ENCODE data around the gene CHD6. TPM values are rescaled to one million over a fixed set of nuclear protein-coding genes. Genes with fewer than 3 reads are reported as not detected.
A peak's percentile ranks its signal among the peaks of the same experiment; 100 is the strongest.

Gene CHD6
- total RNA-seq, 1 experiment from 2014 or later, result 46.7 TPM

DNA sequence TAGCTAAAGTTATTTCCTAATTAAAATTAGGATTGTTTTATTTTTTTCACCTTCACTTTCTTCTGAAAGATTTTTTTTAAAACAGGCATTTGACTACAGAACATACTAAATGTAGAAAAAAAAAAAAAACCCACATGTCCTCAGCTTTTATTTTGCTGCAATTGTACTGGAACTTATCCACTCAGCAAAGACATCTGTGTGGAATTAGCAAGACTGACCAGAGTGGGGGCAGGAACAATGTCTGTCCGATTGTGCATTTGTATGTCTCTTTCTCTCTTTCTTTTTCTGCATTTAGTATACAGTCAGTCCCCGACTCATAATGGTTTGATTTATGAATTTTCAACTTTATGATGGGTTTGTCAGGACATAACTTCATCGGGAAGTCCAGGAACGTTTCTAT is 77.3 kb downstream of the CHD6 start:
- H3K27me3 ChIP-seq (replicated peaks; ENCODE audit: insufficient read depth, low read depth, low read length, poor library complexity), result no peaks in the 10 kb centered on the region
- H3K36me3 ChIP-seq (ENCODE audit: insufficient read depth, low read length, poor library complexity, severe bottlenecking), result no peaks in the 10 kb centered on the region
- H3K27ac ChIP-seq (ENCODE audit: low read depth, low read length, poor library complexity, severe bottlenecking), result no peak overlapping the region
- H3K4me1 ChIP-seq (ENCODE audit: insufficient read depth, low read length, poor library complexity, severe bottlenecking), result no peaks in the 10 kb centered on the region
- intact Hi-C loops (cut with micrococcal nuclease; ENCODE audit: unreplicated experiment), result no loop called here
- no peak for TF ChIP-seq EZH2 (IDR thresholded peaks at IDR 0.05; ENCODE audit: borderline replicate concordance, low read depth, low read length, poor library complexity, severe bottlenecking)
- TF ChIP-seq, protein P1, sequence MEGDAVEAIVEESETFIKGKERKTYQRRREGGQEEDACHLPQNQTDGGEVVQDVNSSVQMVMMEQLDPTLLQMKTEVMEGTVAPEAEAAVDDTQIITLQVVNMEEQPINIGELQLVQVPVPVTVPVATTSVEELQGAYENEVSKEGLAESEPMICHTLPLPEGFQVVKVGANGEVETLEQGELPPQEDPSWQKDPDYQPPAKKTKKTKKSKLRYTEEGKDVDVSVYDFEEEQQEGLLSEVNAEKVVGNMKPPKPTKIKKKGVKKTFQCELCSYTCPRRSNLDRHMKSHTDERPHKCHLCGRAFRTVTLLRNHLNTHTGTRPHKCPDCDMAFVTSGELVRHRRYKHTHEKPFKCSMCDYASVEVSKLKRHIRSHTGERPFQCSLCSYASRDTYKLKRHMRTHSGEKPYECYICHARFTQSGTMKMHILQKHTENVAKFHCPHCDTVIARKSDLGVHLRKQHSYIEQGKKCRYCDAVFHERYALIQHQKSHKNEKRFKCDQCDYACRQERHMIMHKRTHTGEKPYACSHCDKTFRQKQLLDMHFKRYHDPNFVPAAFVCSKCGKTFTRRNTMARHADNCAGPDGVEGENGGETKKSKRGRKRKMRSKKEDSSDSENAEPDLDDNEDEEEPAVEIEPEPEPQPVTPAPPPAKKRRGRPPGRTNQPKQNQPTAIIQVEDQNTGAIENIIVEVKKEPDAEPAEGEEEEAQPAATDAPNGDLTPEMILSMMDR (conservative IDR thresholded peaks at IDR 0.05; ENCODE audit: low read depth, low read length), result no peak
- BruUV-seq (replicated peaks), result no TSS peak
- peaks cover 11% of the 10 kb centered on the region for H3K9me3 ChIP-seq (ENCODE audit: low read depth, low read length, poor library complexity, severe bottlenecking)
- no peak overlapping the region for H3K4me3 ChIP-seq (ENCODE audit: low read depth, low read length, poor library complexity, severe bottlenecking)
- POLR2A ChIA-PET (ENCODE audit: low non-redundant PET), result no interaction called here
- CTCF ChIA-PET, result no interaction called here
- DNase-seq (ENCODE audit: low spot score), result no peak

GRCh38 chr20:41540459-41540858 is 77.7 kb downstream of the CHD6 start:
- ChIA-PET CTCF (no interaction called here), POLR2A (ENCODE audit: low non-redundant PET) (no interaction called here)
- H3K9me3 ChIP-seq (ENCODE audit: low read depth, low read length, poor library complexity, severe bottlenecking), result peaks cover 11% of the 10 kb centered on the region
- BruUV-seq (replicated peaks), result no TSS peak
- no peak for DNase-seq (ENCODE audit: low spot score)
- no peaks in the 10 kb centered on the region for H3K27me3 ChIP-seq (replicated peaks; ENCODE audit: insufficient read depth, low read depth, low read length, poor library complexity)
- H3K36me3 ChIP-seq (ENCODE audit: insufficient read depth, low read length, poor library complexity, severe bottlenecking), result no peaks in the 10 kb centered on the region
- TF ChIP-seq EZH2 (IDR thresholded peaks at IDR 0.05; ENCODE audit: borderline replicate concordance, low read depth, low read length, poor library complexity, severe bottlenecking), result no peak
- TF ChIP-seq, protein P1 (conservative IDR thresholded peaks at IDR 0.05; ENCODE audit: low read depth, low read length), result peak; percentile 14; the same call in 1 of the 2 replicates
- H3K4me3 ChIP-seq (ENCODE audit: low read depth, low read length, poor library complexity, severe bottlenecking), result no peak overlapping the region
- no peak overlapping the region for H3K27ac ChIP-seq (ENCODE audit: low read depth, low read length, poor library complexity, severe bottlenecking)
- intact Hi-C loops (cut with micrococcal nuclease; ENCODE audit: unreplicated experiment), result no loop called here
- no peaks in the 10 kb centered on the region for H3K4me1 ChIP-seq (ENCODE audit: insufficient read depth, low read length, poor library complexity, severe bottlenecking)

DNA sequence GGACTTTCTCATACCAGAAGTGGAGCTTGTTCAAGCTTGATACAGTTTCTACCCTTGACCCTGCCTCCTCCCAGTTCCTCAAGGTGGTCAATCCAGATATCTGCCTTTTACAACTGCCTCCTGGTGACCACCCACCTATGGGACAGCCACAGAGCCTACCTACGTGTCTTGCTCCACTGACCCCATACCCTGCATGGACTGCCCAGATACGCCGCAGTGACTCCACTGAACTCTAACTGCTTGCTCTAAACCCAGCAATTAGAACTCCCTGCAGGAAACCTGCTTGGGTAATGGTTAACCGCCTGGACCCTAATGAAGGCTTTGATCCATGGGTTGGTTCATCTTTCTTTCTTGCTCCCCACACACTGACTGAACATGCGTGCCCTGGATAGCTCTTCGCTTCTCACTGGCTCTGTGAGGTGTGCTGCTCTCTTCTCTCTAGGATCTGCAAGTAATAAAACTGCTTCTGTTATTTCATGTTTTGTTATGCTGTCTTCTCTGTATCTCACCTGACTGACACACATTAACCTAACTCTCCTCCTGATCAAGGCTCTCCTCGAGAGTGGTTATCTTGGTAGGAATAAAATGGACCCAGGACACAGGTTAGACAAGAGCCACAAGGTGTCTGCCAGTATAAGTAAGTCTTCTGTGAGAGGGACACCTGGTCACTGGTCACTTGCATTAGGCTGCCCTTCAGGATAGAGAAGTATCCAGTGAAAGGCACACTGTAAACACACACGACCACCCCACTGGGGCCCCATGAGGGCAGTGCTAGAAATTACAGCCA is 79.2 kb downstream of the CHD6 start:
- Histone ChIP-seq H3K27me3 (replicated peaks; ENCODE audit: insufficient read depth, low read depth, low read length, poor library complexity) (no peaks in the 10 kb centered on the region), H3K4me1 (ENCODE audit: insufficient read depth, low read length, poor library complexity, severe bottlenecking) (no peaks in the 10 kb centered on the region), H3K4me3 (ENCODE audit: low read depth, low read length, poor library complexity, severe bottlenecking) (no peak overlapping the region), H3K27ac (ENCODE audit: low read depth, low read length, poor library complexity, severe bottlenecking) (no peak overlapping the region), H3K9me3 (ENCODE audit: low read depth, low read length, poor library complexity, severe bottlenecking) (peaks cover 11% of the 10 kb centered on the region), H3K36me3 (ENCODE audit: insufficient read depth, low read length, poor library complexity, severe bottlenecking) (no peaks in the 10 kb centered on the region)
- TF ChIP-seq, protein P1 (conservative IDR thresholded peaks at IDR 0.05; ENCODE audit: low read depth, low read length), result no peak
- TF ChIP-seq EZH2 (IDR thresholded peaks at IDR 0.05; ENCODE audit: borderline replicate concordance, low read depth, low read length, poor library complexity, severe bottlenecking), result no peak
- POLR2A ChIA-PET (ENCODE audit: low non-redundant PET), result interaction anchor here (0.5 kb wide), 1 partner anchor 1495 kb away, joined by 3 read pairs; no protein-coding TSS in a partner anchor
- CTCF ChIA-PET, result no interaction called here
- intact Hi-C loops (cut with micrococcal nuclease; ENCODE audit: unreplicated experiment), result no loop called here
- BruUV-seq (replicated peaks), result no TSS peak
- DNase-seq (ENCODE audit: low spot score), result no peak

All from A673 (cell line).